Spleen (tissue), 7 donors: ENCODE measurements around the gene ARHGEF28.

ENCODE experiments used
- POLR2AphosphoS5 ChIP-seq, 3 donors: sonication (generic); formaldehyde crosslinking; IDR thresholded peaks; one replicate each; pipeline ENCODE4 v1.5.1; 2017; ENCODE audit warnings: antibody characterized with exemption in 3 of 3
- TF ChIP-seq, protein P1 (sequence below), 11 experiments: fragments of 200-600 bp in 7 of 11; fragments of 450-650 bp in 4 of 11; sonication (generic) in 4 of 11; IDR thresholded peaks in 8 of 11; conservative IDR thresholded peaks in 3 of 11; 1 replicate in 7 of 11; 2 replicates in 4 of 11; pipeline versions ENCODE4 v1.4.0 to v1.8.0; 2016 to 2021; ENCODE audit warnings: antibody characterized with exemption in 11 of 11, inconsistent platforms in 4 of 11, mild to moderate bottlenecking in 1 of 11
- donor health status: DM: no; HTN: no; CAD: no; lungs with moderate emphysema.
- donor health status: DM: no; HTN: no; CAD: no.
- donor health status: DM: no; HTN: no; CAD: no.

DNA sequence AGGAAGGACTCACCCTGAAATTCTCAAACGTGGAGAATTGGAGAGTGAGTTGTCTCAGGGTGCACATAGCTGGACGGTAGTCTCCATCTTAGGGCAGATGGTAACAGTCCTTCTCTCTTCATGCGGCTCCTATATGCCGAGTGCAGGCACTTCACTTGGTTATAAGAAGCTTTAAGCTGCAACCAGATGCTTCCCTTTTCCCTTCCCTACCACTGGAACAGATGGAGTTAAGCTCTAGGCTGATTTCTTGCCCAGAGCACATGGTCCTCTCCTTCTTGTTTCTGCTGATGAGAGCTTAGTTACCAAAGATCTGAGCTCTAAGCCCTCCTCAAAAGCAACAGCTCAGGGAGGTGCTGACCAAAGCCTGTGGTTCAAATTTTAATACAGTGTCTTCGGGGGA, 355.7 kb downstream of the ARHGEF28 start:
- TF ChIP-seq, protein P1, sequence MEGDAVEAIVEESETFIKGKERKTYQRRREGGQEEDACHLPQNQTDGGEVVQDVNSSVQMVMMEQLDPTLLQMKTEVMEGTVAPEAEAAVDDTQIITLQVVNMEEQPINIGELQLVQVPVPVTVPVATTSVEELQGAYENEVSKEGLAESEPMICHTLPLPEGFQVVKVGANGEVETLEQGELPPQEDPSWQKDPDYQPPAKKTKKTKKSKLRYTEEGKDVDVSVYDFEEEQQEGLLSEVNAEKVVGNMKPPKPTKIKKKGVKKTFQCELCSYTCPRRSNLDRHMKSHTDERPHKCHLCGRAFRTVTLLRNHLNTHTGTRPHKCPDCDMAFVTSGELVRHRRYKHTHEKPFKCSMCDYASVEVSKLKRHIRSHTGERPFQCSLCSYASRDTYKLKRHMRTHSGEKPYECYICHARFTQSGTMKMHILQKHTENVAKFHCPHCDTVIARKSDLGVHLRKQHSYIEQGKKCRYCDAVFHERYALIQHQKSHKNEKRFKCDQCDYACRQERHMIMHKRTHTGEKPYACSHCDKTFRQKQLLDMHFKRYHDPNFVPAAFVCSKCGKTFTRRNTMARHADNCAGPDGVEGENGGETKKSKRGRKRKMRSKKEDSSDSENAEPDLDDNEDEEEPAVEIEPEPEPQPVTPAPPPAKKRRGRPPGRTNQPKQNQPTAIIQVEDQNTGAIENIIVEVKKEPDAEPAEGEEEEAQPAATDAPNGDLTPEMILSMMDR (IDR thresholded peaks at IDR 0.05 in 8 of 11, conservative IDR thresholded peaks at IDR 0.05 in 3 of 11): no peak
- no peak for TF ChIP-seq POLR2AphosphoS5 (IDR thresholded peaks at IDR 0.05)
